ELF-1 (cell line): ENCODE results near the gene ZCCHC7.

Experiments used
- DNase-seq: peaks from one replicate; pipeline ENCODE4 v3.0.0-alpha.2; 2016; ENCODE audit warnings: low read depth, low spot score

Gene ZCCHC7

GRCh38 chr9:37405350-37405749 lies 285.0 kb downstream of the ZCCHC7 start:
- DNase-seq, result no peak

DNA sequence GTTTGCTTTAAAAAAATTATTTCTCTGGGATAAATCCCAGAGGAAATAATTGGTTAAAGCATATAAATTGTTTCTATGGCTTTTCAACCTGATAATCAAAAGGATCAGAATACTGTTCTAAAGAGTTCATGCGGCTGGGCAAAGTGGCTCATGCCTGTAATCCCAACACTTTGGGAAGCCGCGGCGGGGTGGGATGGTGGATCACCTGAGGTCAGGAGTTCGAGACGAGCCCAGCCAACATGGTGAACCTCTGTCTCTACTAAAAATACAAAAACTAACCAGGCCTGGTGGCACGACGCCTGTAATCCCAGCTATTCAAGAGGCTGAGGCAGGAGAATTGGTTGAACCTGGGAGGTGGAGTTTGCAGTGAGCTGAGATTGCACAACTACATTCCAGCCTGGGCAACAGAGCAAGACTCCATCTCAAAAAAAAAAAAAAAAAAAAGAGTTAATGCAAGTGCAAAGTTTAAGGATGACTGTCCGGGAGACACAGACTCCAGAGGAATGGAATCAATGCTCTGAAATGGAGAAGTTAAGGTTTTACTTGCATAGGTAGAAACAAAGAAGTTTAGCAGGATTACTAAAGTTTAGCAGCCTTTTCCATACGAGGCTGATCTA lies 285.5 kb downstream of the ZCCHC7 start:
- DNase-seq, result no peak

- no peak for DNase-seq
Measured at GRCh38 chr9:37406603-37407401, 286.4 kb downstream of the ZCCHC7 start.

- no peak for DNase-seq
Measured at GRCh38 chr9:37407468-37407867, 287.1 kb downstream of the ZCCHC7 start.
